AG04449 (cell line): Measurements from ENCODE around the gene OTUB1.

Experiments
- CTCF ChIA-PET: fragments of 350-600 bp; formaldehyde crosslinking; extraction: SDS; loops from one replicate; lab custom pipeline; 2021; ENCODE audit warnings: antibody characterized with exemption; lab: Yijun Ruan, JAX
- POLR2A ChIA-PET: fragments of 400-600, 350-600 bp; formaldehyde crosslinking; extraction: SDS; loops from one replicate; lab custom pipeline; 2020; ENCODE audit warnings: antibody characterized with exemption, inconsistent platforms; lab: Yijun Ruan, JAX
- DNase-seq: peaks from one replicate; pipeline ENCODE4 v3.0.0-alpha.2; 2010; ENCODE audit warnings: low read depth, low spot score
- H3K4me3 ChIP-seq: 2 replicates; pipeline ENCODE4 v1.5.1; 2011; ENCODE audit warnings: low read depth, mild to moderate bottlenecking, control low read depth, low read length
- TF ChIP-seq, protein P1 (sequence below): IDR thresholded peaks from one replicate; pipeline ENCODE4 v1.5.1; 2011; ENCODE audit warnings: mild to moderate bottlenecking, moderate library complexity, low read length, control low read depth, inconsistent platforms; ENCODE audit not compliant: insufficient read depth; ENCODE audit errors: missing control alignments

Gene OTUB1, protein sequence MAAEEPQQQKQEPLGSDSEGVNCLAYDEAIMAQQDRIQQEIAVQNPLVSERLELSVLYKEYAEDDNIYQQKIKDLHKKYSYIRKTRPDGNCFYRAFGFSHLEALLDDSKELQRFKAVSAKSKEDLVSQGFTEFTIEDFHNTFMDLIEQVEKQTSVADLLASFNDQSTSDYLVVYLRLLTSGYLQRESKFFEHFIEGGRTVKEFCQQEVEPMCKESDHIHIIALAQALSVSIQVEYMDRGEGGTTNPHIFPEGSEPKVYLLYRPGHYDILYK

DNA sequence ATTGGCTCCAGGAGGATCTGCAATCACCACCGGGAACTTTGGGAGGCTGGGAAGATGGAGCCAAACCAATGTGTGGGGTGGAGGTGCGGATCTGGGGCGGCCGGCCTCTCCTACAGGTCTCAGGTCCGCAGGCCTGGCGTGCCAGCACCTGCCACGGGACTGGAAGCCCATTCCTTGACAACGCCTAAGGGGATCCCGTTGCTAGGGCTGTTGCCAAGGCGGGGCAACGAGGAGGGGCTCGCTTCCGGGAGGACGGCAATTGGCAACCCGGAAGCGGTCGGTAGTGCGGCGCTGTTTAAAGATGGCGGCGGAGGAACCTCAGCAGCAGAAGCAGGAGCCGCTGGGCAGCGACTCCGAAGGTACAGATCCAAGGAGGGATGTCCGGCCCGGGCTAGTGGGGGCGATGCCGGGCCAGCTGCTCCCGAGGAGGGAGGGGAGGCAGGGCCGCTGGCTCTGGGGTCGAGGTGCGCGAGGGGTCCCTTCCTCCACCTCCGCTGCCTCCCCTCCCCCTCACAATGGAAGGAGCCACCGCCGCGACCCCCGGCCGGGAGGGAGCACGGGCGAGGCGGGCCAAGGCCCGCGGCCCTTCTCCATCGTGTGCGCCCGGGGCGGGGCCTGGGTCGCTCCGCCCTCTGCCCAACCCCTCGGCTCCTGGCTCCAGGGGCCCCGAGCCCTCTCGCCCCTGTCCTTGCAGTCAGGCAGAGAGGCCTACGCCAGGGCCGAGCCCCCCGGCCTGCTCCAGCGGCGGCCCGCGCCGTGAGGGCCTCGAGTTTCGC lies at the start of gene OTUB1:
Gene OTUB1, plus strand, starts transcription at position 283 of the 776 bp plus-strand sequence. Its CDS starts 19 bp downstream, at position 302.
- POLR2A ChIA-PET = no interaction called here
- TF ChIP-seq, protein P1, sequence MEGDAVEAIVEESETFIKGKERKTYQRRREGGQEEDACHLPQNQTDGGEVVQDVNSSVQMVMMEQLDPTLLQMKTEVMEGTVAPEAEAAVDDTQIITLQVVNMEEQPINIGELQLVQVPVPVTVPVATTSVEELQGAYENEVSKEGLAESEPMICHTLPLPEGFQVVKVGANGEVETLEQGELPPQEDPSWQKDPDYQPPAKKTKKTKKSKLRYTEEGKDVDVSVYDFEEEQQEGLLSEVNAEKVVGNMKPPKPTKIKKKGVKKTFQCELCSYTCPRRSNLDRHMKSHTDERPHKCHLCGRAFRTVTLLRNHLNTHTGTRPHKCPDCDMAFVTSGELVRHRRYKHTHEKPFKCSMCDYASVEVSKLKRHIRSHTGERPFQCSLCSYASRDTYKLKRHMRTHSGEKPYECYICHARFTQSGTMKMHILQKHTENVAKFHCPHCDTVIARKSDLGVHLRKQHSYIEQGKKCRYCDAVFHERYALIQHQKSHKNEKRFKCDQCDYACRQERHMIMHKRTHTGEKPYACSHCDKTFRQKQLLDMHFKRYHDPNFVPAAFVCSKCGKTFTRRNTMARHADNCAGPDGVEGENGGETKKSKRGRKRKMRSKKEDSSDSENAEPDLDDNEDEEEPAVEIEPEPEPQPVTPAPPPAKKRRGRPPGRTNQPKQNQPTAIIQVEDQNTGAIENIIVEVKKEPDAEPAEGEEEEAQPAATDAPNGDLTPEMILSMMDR = no peak
- H3K4me3 ChIP-seq = peak within 1 kb of the TSS; percentile 96
- CTCF ChIA-PET = interaction anchor here (1.0 to 3.2 kb wide), 3 partner anchors 15 to 151 kb away, joined by 3 to 34 read pairs (median 8); no protein-coding TSS in a partner anchor
- DNase-seq = peak; percentile 36

DNA sequence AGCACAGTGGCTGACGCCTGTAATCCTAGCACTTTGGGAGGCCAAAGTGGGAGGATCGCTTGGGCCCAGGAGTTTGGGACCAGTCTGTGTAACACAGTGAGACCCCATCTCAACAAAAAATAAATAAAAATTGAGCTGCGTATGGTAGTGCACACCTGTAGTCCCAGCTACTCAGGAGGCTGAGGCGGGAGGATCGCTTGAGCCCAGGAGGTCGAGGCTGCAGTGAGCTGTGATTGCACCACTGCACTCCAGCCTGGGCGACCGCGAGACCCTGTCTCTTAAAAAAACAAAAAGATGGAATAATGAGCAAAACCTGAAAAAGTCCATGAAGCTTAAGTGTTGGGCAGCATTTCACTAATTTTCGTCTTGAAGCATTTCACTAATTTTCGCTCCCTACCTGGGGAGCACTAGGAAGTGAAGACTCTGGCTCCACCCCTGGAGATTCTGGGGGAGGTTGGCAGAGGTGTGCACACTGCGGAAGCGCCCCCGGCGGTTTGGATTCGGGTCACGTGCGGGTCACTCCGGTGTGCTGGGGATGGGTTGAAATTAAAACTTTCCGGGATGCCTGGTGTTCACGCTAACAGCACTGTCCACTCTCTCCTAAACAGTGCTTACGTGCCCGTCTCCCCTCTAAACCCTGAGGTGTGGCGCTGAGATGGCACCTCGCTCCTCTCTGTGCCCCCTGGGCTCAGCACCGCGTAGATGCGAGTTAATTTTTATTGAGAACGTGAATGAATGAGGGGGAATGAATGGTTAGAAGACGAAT lies 48.3 kb upstream of the OTUB1 start:
- ChIA-PET POLR2A (no interaction called here), CTCF (interaction anchor here (2.5 kb wide), 1 partner anchor 100 kb away, joined by 13 read pairs; no protein-coding TSS in a partner anchor)
- peak overlapping the region; percentile 94 for H3K4me3 ChIP-seq
- TF ChIP-seq, protein P1 = no peak
- no peak for DNase-seq

DNA sequence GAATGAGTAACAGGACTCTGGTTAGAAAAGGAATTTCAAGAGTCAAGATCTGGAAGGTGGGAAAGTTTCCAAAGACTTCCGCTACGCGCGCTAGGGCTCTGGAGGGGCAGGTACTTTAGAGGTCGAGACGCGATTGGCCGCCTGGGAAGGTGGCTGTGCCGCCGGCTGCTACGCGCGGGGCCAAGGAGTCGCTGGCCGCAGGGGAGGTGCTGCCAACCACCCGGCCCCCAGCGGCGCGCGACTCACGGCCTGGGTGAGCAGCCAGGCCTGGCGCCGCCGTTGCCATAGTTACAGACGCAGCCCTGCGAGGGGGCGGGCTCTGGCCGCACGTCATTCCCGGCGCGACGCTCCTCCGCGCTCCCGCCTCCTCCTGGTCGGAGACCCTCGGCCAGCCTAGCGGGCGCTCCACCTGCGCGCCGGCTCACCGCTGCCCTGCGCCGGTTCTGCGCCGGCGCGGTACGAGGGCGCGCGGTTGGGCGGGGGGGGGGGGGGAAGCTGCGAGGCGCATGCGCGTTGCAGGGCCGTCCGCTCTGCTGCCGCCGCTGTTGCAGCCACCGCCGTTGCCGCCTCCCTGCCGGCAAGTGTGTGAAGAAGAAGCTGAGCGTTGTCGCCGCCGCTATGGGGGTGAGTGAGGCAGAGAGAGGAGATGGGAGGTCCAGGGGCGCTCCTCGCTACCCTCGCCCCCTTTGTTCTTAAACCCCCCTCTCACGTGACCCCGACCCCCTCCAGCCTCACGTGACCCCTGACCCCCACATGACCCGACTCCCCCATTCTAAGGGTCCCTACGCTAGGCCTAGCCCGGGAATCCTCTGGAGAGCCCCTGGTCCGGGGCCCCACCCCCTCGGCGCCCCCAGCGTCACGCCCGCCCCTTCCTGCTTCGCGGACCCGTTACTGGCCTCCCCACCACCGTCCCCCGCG lies 47.5 kb upstream of the OTUB1 start, which contains the start of gene NAA40:
Gene NAA40, plus strand, starts transcription at position 524 of the 918 bp plus-strand sequence. Its CDS starts 95 bp downstream, at position 619.
- H3K4me3 ChIP-seq = peak within 1 kb of the TSS; percentile 94
- peak; percentile 63 for DNase-seq
- TF ChIP-seq, protein P1 = peak; percentile 9
- POLR2A ChIA-PET = no interaction called here
- CTCF ChIA-PET = interaction anchor here (1.3 to 2.5 kb wide), 2 partner anchors 10 to 101 kb away, joined by 4 to 13 read pairs; no protein-coding TSS in a partner anchor

DNA sequence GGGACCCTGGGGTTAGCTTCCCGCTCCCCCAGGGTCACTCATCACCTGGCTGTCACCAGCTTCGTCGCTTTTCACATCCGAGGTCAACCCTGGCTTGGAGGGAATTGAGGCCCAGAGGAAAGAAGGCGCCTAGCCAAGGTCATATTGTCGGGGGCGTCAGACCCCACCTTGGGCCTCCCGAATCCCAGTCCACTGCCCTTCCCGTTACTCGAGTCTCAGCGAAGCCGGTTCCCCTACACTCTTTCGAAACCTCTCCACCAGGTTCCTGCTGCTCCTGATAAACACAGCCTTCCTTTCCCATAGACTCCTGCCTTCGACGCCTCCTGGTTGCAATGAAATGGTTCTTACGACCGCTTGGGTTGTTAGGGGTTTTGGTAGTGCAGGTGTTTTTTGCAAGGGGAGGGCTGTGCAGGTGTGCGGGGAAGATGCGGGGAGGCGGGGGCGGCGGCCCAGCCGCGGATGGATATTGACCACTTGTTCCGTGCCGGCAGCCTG lies 46.8 kb upstream of the OTUB1 start:
- TF ChIP-seq, protein P1 = no peak
- H3K4me3 ChIP-seq = peak overlapping the region; percentile 94
- DNase-seq = no peak
- ChIA-PET POLR2A (no interaction called here), CTCF (interaction anchor here (1.3 to 2.5 kb wide), 2 partner anchors 9 to 102 kb away, joined by 4 to 13 read pairs; no protein-coding TSS in a partner anchor)

DNA sequence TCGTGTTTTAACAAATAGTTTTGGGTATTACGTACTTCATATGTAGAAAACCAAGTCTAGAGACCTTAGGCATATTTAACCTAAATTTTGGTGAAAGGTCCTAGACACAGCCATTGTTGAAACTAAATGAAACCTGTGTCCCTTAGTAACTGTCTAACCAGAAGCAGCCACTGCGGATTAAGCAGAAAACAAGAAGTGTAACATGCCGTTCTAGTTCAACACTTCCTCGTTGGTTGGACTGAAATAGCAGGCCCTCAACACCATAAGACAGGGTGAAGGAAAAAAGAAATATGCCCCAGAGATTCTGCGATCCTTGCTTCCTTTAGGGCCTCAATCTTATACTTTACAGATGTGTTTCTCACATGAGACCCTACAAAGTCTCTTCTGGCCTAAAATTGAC lies 45.5 kb upstream of the OTUB1 start:
- CTCF ChIA-PET = interaction anchor here (12.8 kb wide), 1 partner anchor 103 kb away, joined by 639 read pairs; the partner anchor contains the start of gene MARK2
- no peak overlapping the region; the same call in 1 of the 2 replicates for H3K4me3 ChIP-seq
- no peak for DNase-seq
- POLR2A ChIA-PET = no interaction called here
- TF ChIP-seq, protein P1 = no peak
